GM21576 (cell line): Measurements from ENCODE around the gene EPHA8.

ENCODE experiments used
- ATAC-seq: cut with Tn5 transposase; IDR thresholded peaks from one replicate; pipeline ENCODE4 v1.9.1; 2021; ENCODE audit warnings: mild to moderate bottlenecking, moderate library complexity; ENCODE audit not compliant: unreplicated experiment

Gene EPHA8

DNA sequence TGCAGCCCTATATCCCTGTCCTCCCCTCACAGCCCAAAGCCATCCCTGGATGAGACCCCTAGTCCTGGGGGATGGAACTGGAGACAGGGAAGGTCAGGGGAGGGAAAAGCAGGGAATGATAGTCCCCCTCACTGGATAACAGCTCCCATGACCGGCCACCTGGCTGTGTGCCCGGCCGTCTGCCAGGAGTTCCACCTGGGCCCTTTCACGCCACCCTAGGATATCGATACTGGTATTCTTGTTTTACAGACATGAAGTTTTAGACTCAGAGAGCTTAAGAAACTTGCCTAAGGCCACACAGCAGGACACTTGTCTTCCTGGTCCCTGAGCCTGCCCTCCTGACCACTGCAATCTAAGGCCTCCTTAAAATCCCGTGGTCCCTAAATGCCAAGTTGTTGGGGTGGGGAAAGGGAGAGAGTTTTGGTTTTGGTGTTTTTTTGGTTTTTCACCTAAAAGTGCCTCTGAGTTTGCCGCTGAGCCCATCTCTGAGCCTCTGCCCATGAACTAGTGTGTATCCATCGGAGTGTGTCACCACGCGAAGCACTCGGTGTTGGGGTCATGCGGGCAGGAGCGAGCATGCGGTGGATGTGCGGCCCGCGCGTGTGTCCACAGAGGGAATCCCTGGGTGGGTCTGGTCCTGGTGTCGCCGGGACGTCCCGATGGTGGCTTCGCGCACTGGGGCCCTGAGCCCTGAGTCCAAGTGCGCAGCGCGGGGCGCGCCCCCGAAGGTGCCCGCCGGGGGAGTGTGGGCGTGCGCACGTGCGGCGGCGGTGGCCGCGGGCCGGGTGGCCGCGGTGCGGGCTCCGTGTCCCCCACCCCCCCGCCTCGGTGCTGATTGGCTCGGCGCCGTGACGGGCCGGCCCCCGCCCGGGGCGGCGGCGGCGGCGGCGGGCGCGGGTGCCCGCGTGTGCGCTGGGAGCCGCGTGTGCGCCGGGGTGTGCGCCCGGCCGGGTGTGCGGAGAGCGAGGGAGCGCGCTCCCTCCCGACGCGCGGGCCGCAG is at the start of gene EPHA8:
Gene EPHA8 (plus strand): TSS at position 906 of the 1,000 bp plus-strand sequence. CDS start 147 bp downstream, outside the sequence.
- ATAC-seq: no peak

DNA sequence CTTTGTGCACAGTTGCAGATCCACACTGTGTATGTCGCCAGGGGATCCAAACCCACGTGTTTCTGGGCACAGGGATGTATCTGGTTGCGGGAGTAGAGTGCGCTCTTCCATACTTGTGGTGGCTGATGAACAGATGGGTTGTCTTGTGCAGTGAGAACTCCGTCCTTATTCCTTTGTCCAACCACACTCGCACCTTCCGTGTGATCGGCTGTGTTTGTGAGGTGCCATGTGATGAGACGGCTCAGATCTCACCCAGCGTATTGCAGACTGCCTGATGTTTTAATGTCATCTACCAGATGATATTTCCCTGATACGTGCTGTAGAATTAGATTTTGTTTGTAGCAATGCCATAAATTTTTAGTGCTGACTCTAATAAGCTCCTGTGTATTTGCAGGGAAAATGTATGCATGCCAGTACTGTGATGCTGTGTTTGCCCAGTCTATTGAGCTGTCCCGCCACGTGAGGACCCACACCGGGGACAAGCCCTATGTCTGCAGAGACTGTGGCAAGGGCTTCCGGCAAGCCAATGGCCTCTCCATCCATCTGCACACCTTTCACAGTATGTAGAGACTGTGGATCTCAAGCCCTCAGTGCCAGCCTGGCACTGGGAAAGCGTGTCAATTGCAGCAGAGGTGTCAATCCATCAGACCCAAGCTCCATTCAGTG is 46.2 kb upstream of the EPHA8 start:
- no peak for ATAC-seq

GRCh38 chr1:22517956-22518355 is 45.3 kb upstream of the EPHA8 start:
- no peak for ATAC-seq

GRCh38 chr1:22518379-22518778 is 44.9 kb upstream of the EPHA8 start:
- no peak for ATAC-seq

GRCh38 chr1:22520871-22521270 is 42.4 kb upstream of the EPHA8 start:
- no peak for ATAC-seq

- no peak for ATAC-seq
Observed at GRCh38 chr1:22521692-22522091, 41.6 kb upstream of the EPHA8 start.

GRCh38 chr1:22522221-22522743 is 41.0 kb upstream of the EPHA8 start:
- ATAC-seq: no peak

DNA sequence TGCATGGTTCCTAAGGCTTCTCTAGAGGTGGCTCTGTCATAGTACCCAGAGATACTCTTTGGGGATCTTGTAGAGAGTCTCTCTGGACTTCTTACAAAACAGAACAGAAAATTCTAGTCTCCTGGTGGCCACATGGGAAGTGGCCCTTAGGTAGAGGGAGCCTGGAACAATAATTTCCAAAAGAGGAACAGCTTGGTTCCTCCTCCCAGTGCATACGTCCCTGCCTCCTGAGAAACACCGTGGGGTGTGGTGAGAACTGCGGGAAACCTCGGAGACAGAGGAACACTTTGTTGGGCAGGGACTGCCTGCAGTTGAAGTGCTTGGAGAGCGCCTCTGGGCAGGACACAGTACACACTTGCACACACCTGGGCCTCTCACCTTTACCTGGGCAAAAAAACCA is 38.8 kb upstream of the EPHA8 start:
- no peak for ATAC-seq

- no peak for ATAC-seq
Observed at GRCh38 chr1:22525211-22525610, 38.1 kb upstream of the EPHA8 start.

GRCh38 chr1:22525646-22526045 is 37.6 kb upstream of the EPHA8 start:
- no peak for ATAC-seq

GRCh38 chr1:22526098-22526497 is 37.2 kb upstream of the EPHA8 start:
- ATAC-seq: no peak

GRCh38 chr1:22526677-22527076 is 36.6 kb upstream of the EPHA8 start:
- no peak for ATAC-seq

- no peak for ATAC-seq
Observed at GRCh38 chr1:22527122-22527521, 36.2 kb upstream of the EPHA8 start.

DNA sequence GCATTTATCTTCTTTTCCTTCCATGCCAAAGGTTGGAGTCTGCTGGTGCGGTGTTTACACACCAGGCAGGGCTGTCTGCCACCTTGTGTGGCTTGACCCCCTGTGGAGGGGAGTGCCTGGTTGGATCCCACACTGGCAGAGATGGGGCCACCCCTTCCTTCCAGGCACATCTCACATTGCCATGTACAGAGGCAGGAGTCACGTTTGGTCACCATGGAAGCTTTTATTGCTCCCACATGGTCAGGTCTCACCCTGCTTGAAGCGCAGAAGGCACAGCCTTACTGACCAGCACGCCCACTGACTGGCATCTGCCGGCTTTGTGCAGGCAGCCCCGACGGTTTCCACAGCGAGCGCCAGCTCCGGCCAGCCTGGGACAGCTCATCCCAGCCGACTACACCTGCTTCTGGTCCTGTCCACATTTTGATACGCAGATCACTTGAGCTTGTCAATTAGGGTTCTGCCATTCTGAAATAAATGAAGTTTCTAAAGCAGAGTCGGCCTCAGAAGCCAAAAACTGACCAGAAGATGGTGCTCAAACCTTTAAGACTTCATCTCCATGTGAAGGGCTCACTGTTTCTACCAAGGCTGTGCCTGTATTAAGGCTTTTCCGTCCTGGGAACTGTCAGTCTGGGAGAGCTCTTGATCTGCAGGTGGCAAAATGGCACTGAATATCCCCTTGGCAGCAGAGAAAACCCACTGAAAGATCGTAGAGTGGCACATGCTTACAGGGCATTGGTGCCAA is 35.6 kb upstream of the EPHA8 start:
- ATAC-seq: no peak

GRCh38 chr1:22528451-22528850 is 34.8 kb upstream of the EPHA8 start:
- no peak for ATAC-seq

DNA sequence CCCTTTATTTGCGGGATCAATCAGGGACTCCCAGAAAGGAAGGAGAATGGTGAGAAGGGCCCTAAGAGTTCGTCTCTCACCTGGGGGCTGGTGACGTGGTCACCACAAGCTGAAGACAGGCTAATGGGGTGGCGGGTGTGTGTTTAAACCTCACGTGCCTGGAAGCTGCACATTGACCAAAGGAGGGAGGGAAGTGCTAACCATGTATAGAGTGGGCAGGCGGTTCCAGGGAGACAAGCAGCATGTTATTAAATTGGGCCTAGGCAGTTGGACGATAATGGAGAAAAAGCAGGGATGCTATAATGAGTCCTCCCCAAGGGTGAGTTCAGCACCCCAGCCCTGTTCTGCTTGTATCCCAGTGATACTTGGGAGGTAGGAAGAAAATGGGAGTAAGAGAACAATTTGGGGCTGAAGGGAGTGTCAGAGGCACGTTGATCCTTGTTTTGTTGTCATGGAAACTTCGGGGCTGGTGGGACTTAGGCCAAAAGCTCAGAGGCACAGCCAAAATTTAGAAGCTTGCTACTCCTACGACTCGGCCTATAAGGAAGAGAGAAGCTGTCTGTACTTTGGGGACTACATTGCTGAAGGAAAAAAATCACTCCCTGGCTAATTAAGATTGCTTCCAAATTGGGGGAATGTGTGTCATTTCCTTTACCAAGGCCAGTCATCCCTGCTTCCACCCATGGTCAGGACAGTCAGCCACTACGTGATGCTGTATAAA is 33.2 kb upstream of the EPHA8 start:
- ATAC-seq: no peak

- ATAC-seq: no peak
Observed at GRCh38 chr1:22530715-22531114, 32.6 kb upstream of the EPHA8 start.

DNA sequence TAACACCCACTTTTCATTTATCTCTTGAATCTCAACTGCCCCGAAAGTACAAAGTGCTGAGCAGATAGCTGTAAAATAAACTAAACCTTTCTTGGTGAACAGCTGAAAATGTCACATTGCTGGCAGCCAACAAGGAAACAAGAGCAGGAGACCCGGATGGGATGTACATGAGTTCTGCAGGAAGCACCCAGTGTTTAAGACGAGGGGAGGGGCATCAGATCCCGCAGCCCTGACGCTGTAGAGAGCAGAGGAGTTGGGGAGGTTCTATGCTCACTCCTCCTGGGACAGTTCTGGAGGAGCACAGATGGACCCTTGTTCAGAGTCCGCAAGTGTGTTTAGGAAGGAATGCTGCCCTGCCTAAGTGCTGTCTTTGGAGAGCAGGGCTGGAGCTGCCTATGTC is 32.0 kb upstream of the EPHA8 start:
- no peak for ATAC-seq

GRCh38 chr1:22533244-22533895 is 29.9 kb upstream of the EPHA8 start:
- ATAC-seq: no peak

- ATAC-seq: no peak
Observed at GRCh38 chr1:22534951-22535350, 28.3 kb upstream of the EPHA8 start.
